CD4-positive, CD25-positive, alpha-beta regulatory T cell (primary cell): ENCODE results near the gene SYCP2. TPM values are rescaled to one million over a fixed set of nuclear protein-coding genes. Genes with fewer than 3 reads are reported as not detected.

Experiments used
- ATAC-seq, 2 donors: fragments of 150-1000 bp; cut with Tn5 transposase; one replicate each; pipeline ENCODE4 v1.10.0; 2021; ENCODE audit warnings: low read depth in 2 of 2, moderate number of reproducible peaks in 2 of 2, moderate library complexity in 1 of 2
- DNase-seq, 3 donors: peaks; one replicate each; pipeline versions ENCODE4 v3.0.0 to v3.0.0-alpha.2; 2012 to 2022; ENCODE audit warnings: mixed read lengths in 1 of 3
- H3K27ac ChIP-seq: one replicate; pipeline ENCODE4 v1.7.0; 2013; ENCODE audit warnings: mild to moderate bottlenecking, low read length; ENCODE audit not compliant: insufficient read depth, poor library complexity, severe bottlenecking
- H3K27me3 ChIP-seq: one replicate; pipeline ENCODE4 v1.7.0; 2013; ENCODE audit warnings: low read length; ENCODE audit not compliant: control insufficient read depth, insufficient read depth
- H3K36me3 ChIP-seq: one replicate; pipeline ENCODE4 v1.7.0; 2013; ENCODE audit warnings: mild to moderate bottlenecking, low read length, moderate library complexity; ENCODE audit not compliant: control insufficient read depth, insufficient read depth
- H3K4me1 ChIP-seq: 2 replicates; pipeline ENCODE4 v1.7.0; 2013; ENCODE audit warnings: mild to moderate bottlenecking, low read length; ENCODE audit not compliant: insufficient read depth, control insufficient read depth, poor library complexity, severe bottlenecking
- H3K4me3 ChIP-seq: one replicate; pipeline ENCODE4 v1.7.0; 2013; ENCODE audit warnings: low read depth, mild to moderate bottlenecking, low read length, moderate library complexity
- H3K9me3 ChIP-seq, 2 experiments: 1 replicate in 1 of 2; 2 replicates in 1 of 2; pipeline ENCODE4 v1.7.0; 2013; ENCODE audit warnings: low read length in 2 of 2, mild to moderate bottlenecking in 1 of 2, moderate library complexity in 1 of 2; ENCODE audit not compliant: control insufficient read depth in 2 of 2
- H3K27ac Mint-ChIP-seq, 3 donors: one replicate each; pipeline ENCODE4 v1.8.0; 2020 to 2022; ENCODE audit warnings: mild to moderate bottlenecking in 3 of 3, mixed read lengths in 3 of 3, moderate library complexity in 2 of 3
- H3K27me3 Mint-ChIP-seq: one replicate; pipeline ENCODE4 v1.8.0; 2022; ENCODE audit warnings: mild to moderate bottlenecking, mixed read lengths
- H3K36me3 Mint-ChIP-seq: one replicate; pipeline ENCODE4 v1.8.0; 2020; ENCODE audit warnings: mixed read lengths
- H3K4me1 Mint-ChIP-seq, 4 donors: one replicate each; pipeline ENCODE4 v1.8.0; 2020 to 2022; ENCODE audit warnings: mixed read lengths in 4 of 4, mild to moderate bottlenecking in 1 of 4
- H3K4me3 Mint-ChIP-seq, 4 donors: one replicate each; pipeline ENCODE4 v1.8.0; 2020 to 2022; ENCODE audit warnings: mild to moderate bottlenecking in 4 of 4, mixed read lengths in 4 of 4, moderate library complexity in 3 of 4
- H3K9me3 Mint-ChIP-seq, 7 donors: one replicate each; pipeline ENCODE4 v1.8.0; 2020 to 2022; ENCODE audit warnings: mixed read lengths in 7 of 7, mild to moderate bottlenecking in 3 of 7, moderate library complexity in 2 of 7
- polyA plus RNA-seq, 4 donors: library from polyadenylated mRNA; unstranded; fragments of 300-500 nt; fragmentation: Illumina TruSeq; gene quantifications; one replicate each; pipeline ENCODE4 v1.2.3, GENCODE V29; 2021
- total RNA-seq: library from RNA; stranded (reverse); gene quantifications from one replicate; pipeline ENCODE4 v1.2.3, GENCODE V29; 2022

Gene SYCP2
- total and polyA plus RNA-seq, 5 donors from 2014 or later = 0.32 to 9.1 (median 1.2) TPM

- Mint-ChIP-seq H3K9me3 (no peaks in the 10 kb centered on the region), H3K27ac (no peak overlapping the region), H3K4me1 (no peaks in the 10 kb centered on the region), H3K4me3 (no peak overlapping the region), H3K36me3 (no peaks in the 10 kb centered on the region), H3K27me3 (peaks cover 4% of the 10 kb centered on the region)
- DNase-seq (no peak), ATAC-seq (no peak)
- H3K27me3 ChIP-seq = no peaks in the 10 kb centered on the region
- H3K4me1 ChIP-seq = no peaks in the 10 kb centered on the region
- H3K36me3 ChIP-seq = no peaks in the 10 kb centered on the region
- no peak overlapping the region for H3K4me3 ChIP-seq
- H3K9me3 ChIP-seq = no peaks in the 10 kb centered on the region
- H3K27ac ChIP-seq = no peak overlapping the region
These were observed 85.3 kb downstream of the SYCP2 start for GRCh38 chr20:59848182-59848581.

GRCh38 chr20:59845472-59845871 lies 88.0 kb downstream of the SYCP2 start:
- Histone ChIP-seq H3K36me3 (no peaks in the 10 kb centered on the region), H3K4me1 (no peaks in the 10 kb centered on the region), H3K27me3 (no peaks in the 10 kb centered on the region), H3K27ac (no peak overlapping the region), H3K4me3 (no peak overlapping the region), H3K9me3 (no peaks in the 10 kb centered on the region)
- DNase-seq (no peak), ATAC-seq (no peak)
- Mint-ChIP-seq H3K4me1 (no peaks in the 10 kb centered on the region), H3K36me3 (no peaks in the 10 kb centered on the region), H3K27me3 (peaks cover 9% of the 10 kb centered on the region), H3K27ac (no peak overlapping the region), H3K4me3 (no peak overlapping the region), H3K9me3 (no peaks in the 10 kb centered on the region)

GRCh38 chr20:59839400-59839799 lies 94.0 kb downstream of the SYCP2 start:
- ATAC-seq (no peak), DNase-seq (no peak)
- Mint-ChIP-seq H3K9me3 (no peaks in the 10 kb centered on the region), H3K4me3 (no peak overlapping the region), H3K27ac (no peak overlapping the region), H3K36me3 (no peaks in the 10 kb centered on the region), H3K27me3 (peaks cover 12% of the 10 kb centered on the region), H3K4me1 (peaks cover 0 to 3% (median 1%) of the 10 kb centered on the region in 4 donors)
- H3K9me3 ChIP-seq = no peaks in the 10 kb centered on the region
- peaks cover 3% of the 10 kb centered on the region for H3K27me3 ChIP-seq
- no peak overlapping the region for H3K27ac ChIP-seq
- H3K4me3 ChIP-seq = no peak overlapping the region
- H3K4me1 ChIP-seq = no peaks in the 10 kb centered on the region
- no peaks in the 10 kb centered on the region for H3K36me3 ChIP-seq

DNA sequence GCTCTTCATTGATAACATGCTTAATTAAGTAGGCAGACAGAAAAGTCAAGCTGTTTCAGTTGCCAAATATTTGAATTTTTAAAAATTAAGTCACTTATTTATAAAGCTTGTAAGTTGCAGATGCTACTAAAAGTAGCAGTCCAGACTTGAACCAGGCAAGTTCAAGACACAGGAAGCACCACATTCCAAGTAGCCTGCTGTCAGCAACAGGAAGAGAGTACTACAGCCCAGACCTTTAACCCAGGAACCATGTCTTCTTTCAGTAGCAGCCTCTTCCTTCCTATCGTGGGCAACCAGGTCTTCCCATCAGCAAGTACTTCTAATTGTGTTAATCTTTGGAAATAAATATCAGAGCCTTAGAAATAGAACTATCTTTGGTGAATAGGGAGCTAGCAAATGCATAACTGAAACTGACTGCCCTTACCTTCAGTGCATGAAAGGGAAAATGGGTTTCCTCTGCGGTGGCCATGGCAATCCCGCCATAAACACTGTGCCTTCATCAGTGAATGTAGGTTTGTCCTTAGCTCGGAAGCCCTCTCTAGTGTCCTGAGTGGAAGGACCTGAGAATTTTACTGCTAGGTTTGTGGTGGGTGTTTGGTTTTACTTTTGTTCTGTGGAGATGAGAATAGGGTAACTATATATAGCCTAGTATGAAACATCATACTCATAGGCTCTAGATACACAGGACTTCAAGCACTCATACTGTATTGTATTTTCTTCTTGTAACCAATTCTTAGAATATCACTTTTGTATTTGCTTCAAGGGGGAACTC lies 95.6 kb downstream of the SYCP2 start:
- no peak overlapping the region for H3K27ac ChIP-seq
- peaks cover 5% of the 10 kb centered on the region for H3K27me3 ChIP-seq
- H3K9me3 ChIP-seq = no peaks in the 10 kb centered on the region
- Mint-ChIP-seq H3K27me3 (peaks cover 12% of the 10 kb centered on the region), H3K27ac (no peak overlapping the region), H3K9me3 (no peaks in the 10 kb centered on the region), H3K4me1 (peaks cover 0 to 3% (median 1%) of the 10 kb centered on the region in 4 donors), H3K36me3 (no peaks in the 10 kb centered on the region), H3K4me3 (no peak overlapping the region)
- ATAC-seq = no peak
- no peaks in the 10 kb centered on the region for H3K36me3 ChIP-seq
- H3K4me1 ChIP-seq = no peaks in the 10 kb centered on the region
- no peak for DNase-seq
- no peak overlapping the region for H3K4me3 ChIP-seq

- Histone ChIP-seq H3K4me3 (no peak overlapping the region), H3K36me3 (no peaks in the 10 kb centered on the region), H3K9me3 (no peaks in the 10 kb centered on the region), H3K27ac (no peak overlapping the region), H3K4me1 (no peaks in the 10 kb centered on the region), H3K27me3 (peaks cover 5% of the 10 kb centered on the region)
- Mint-ChIP-seq H3K27me3 (peaks cover 12% of the 10 kb centered on the region), H3K4me3 (no peak overlapping the region), H3K27ac (no peak overlapping the region), H3K9me3 (no peaks in the 10 kb centered on the region), H3K4me1 (peaks cover 0 to 3% (median 1%) of the 10 kb centered on the region in 4 donors), H3K36me3 (no peaks in the 10 kb centered on the region)
- DNase-seq (no peak), ATAC-seq (no peak)
These were observed 96.7 kb downstream of the SYCP2 start for GRCh38 chr20:59836767-59837166.

- DNase-seq = no peak
- no peaks in the 10 kb centered on the region for H3K4me1 ChIP-seq
- no peak overlapping the region for H3K4me3 Mint-ChIP-seq
- H3K36me3 ChIP-seq = no peaks in the 10 kb centered on the region
- peaks cover 5% of the 10 kb centered on the region for H3K27me3 ChIP-seq
- H3K27ac Mint-ChIP-seq = no peak overlapping the region
- ATAC-seq = no peak
- H3K9me3 ChIP-seq = no peaks in the 10 kb centered on the region
- no peaks in the 10 kb centered on the region for H3K9me3 Mint-ChIP-seq
- no peak overlapping the region for H3K27ac ChIP-seq
- H3K27me3 Mint-ChIP-seq = peaks cover 7% of the 10 kb centered on the region
- no peak overlapping the region for H3K4me3 ChIP-seq
- H3K4me1 Mint-ChIP-seq = peaks cover 0 to 3% (median 1%) of the 10 kb centered on the region in 4 donors
- no peaks in the 10 kb centered on the region for H3K36me3 Mint-ChIP-seq
These were observed 97.7 kb downstream of the SYCP2 start for GRCh38 chr20:59835448-59836395.

GRCh38 chr20:59835057-59835447 lies 98.4 kb downstream of the SYCP2 start:
- no peak overlapping the region for H3K4me3 ChIP-seq
- no peak for ATAC-seq
- no peak for DNase-seq
- no peaks in the 10 kb centered on the region for H3K36me3 ChIP-seq
- no peaks in the 10 kb centered on the region for H3K36me3 Mint-ChIP-seq
- no peak overlapping the region for H3K27ac Mint-ChIP-seq
- no peaks in the 10 kb centered on the region for H3K9me3 Mint-ChIP-seq
- no peaks in the 10 kb centered on the region for H3K9me3 ChIP-seq
- H3K27me3 ChIP-seq = peaks cover 5% of the 10 kb centered on the region
- H3K27me3 Mint-ChIP-seq = peaks cover 7% of the 10 kb centered on the region
- H3K4me1 Mint-ChIP-seq = peaks cover 0 to 3% (median 1%) of the 10 kb centered on the region in 4 donors
- no peak overlapping the region for H3K27ac ChIP-seq
- no peak overlapping the region for H3K4me3 Mint-ChIP-seq
- no peaks in the 10 kb centered on the region for H3K4me1 ChIP-seq
